ENCODE data around the gene ADAMTS2. TPM values are rescaled to one million over a fixed set of nuclear protein-coding genes. Genes with fewer than 3 reads are reported as not detected.

Gene ADAMTS2
- total RNA-seq, 1 donor from 2014 or later: 49.3 TPM

- DNase-seq: no peak
These were observed 167.3 kb downstream of the ADAMTS2 start for GRCh38 chr5:179177711-179178575.

- no peak for DNase-seq
These were observed 168.6 kb downstream of the ADAMTS2 start for GRCh38 chr5:179176571-179177230.

- DNase-seq: no peak
These were observed 169.1 kb downstream of the ADAMTS2 start for GRCh38 chr5:179176166-179176565.

GRCh38 chr5:179171816-179172745, 173.2 kb downstream of the ADAMTS2 start:
- no peak for DNase-seq

GRCh38 chr5:179171251-179171815, 173.9 kb downstream of the ADAMTS2 start:
- no peak for DNase-seq

GRCh38 chr5:179170606-179171005, 174.7 kb downstream of the ADAMTS2 start:
- DNase-seq: no peak

- DNase-seq: peak; percentile 2
These were observed 175.4 kb downstream of the ADAMTS2 start for GRCh38 chr5:179169836-179170235.

- peak; percentile 1 for DNase-seq
These were observed 176.6 kb downstream of the ADAMTS2 start for GRCh38 chr5:179168664-179169063.

GRCh38 chr5:179167871-179168451, 177.3 kb downstream of the ADAMTS2 start:
- no peak for DNase-seq

GRCh38 chr5:179166886-179167841, 178.1 kb downstream of the ADAMTS2 start:
- peak; percentile 5 for DNase-seq

GRCh38 chr5:179166171-179166885, 178.9 kb downstream of the ADAMTS2 start:
- no peak for DNase-seq

- no peak for DNase-seq
These were observed 179.7 kb downstream of the ADAMTS2 start for GRCh38 chr5:179165421-179166170.

- no peak for DNase-seq
These were observed 180.6 kb downstream of the ADAMTS2 start for GRCh38 chr5:179164331-179165311.

- DNase-seq: no peak
These were observed 181.8 kb downstream of the ADAMTS2 start for GRCh38 chr5:179163236-179164155.

- DNase-seq: no peak
These were observed 182.7 kb downstream of the ADAMTS2 start for GRCh38 chr5:179162351-179163235.

GRCh38 chr5:179161901-179162300, 183.4 kb downstream of the ADAMTS2 start:
- no peak for DNase-seq

Data from skin of body (tissue), 2 donors.